GM10266 (cell line): ENCODE results near the gene MYO19.

ENCODE experiments used
- DNase-seq: peaks from one replicate; pipeline ENCODE4 v3.0.0; 2012; ENCODE audit errors: extremely low spot score
- CTCF ChIP-seq: IDR thresholded peaks from 2 replicates; pipeline ENCODE4 v1.5.1; 2012; ENCODE audit warnings: mild to moderate bottlenecking, low read depth; ENCODE audit not compliant: control insufficient read depth, insufficient read depth; ENCODE audit errors: missing control alignments

MYO19 gene

GRCh38 chr17:36506249-36506826 lies 28.3 kb downstream of the MYO19 start:
- no peak for TF ChIP-seq CTCF
- DNase-seq, result no peak

DNA sequence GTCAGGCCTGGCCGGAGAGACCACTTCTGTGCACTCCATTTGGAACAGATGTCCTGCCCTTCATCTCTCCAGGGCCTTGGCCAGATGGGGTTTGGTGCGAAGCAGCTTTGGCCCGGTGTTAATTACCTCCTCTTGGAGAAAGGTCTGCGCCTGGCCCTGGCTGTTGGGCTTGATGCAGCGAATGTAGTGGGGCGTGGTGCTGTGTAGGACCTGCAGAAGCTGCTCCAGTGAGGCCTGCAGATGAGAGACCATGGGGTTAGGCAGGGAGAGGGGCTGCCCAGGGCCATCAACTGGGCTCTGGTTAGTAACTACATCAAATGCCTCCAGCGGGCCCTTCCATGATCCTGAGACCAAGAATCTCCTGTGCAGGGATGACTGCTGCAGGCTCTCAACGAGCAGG lies 29.5 kb downstream of the MYO19 start:
- no peak for TF ChIP-seq CTCF
- no peak for DNase-seq

DNA sequence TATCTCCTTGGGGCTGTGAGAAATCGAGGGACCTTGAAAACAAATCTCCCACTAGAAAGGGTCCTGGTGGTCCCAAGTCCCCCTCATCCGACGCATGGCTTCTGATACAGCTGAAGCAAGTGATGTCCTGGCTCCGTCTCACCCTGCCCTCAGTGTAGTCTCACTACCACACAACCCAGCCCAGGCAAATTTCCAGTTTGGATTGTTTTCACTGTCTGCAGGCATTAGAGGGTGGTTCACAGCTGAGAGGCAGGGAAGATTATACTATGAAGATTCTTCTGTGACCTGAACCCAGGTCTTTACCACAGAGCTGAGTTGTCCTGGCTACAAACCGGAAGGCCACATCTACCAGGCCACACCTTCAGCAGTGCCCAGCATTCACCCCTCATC lies 30.5 kb downstream of the MYO19 start:
- no peak for TF ChIP-seq CTCF
- no peak for DNase-seq

- no peak for DNase-seq
- TF ChIP-seq CTCF, result no peak
Observed at GRCh38 chr17:36503456-36504155, 31.1 kb downstream of the MYO19 start.

DNA sequence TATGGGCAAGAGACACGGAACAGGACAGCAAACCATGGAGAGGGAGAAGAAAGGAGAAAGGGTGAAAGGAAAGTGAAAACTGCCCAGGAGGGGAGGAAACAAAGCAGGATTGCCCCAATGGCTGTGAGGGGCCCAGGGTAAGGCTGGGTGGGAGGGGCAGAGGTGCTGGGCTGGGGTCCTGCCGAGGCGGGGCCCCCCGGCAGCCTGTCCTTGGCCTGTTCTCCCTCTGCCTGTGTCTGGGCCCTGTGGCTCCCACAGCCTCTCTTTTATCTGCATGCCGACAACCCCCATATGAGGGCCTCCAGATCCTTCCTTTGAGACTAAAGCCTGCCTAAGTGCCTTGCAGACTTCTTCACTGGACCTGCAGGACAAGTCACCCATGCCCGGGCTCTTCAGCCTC lies 32.7 kb downstream of the MYO19 start:
- DNase-seq, result no peak
- TF ChIP-seq CTCF, result no peak

DNA sequence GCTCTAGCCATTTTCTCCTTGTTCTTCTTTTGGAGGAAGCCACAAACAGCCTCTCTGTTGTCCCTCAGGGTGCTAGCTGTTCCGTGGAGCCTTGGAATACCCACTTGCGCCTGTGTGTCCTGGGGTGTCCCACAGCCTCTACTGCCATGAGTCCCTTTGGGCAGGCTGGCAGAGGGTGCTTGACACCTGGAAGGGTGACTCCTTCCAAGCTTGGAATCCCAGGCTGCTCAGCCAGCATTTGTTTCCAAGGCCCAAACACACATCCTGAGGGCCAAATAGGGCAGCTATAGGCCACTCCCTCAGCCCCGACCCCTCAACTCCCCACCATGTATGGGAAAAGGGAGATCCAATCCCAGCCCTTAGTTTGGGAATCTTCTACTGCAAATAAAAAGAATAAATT lies 33.3 kb downstream of the MYO19 start:
- no peak for TF ChIP-seq CTCF
- DNase-seq, result no peak

GRCh38 chr17:36500745-36501225 lies 33.9 kb downstream of the MYO19 start:
- DNase-seq, result no peak
- no peak for TF ChIP-seq CTCF
